ENCODE measurements around the gene TLCD4.

- TF ChIP-seq CTCF (IDR thresholded peaks at IDR 0.05) (no peak), POLR2A (IDR thresholded peaks at IDR 0.05) (no peak)
Measured at GRCh38 chr1:95069710-95070093, 47.5 kb upstream of the TLCD4 start.
